ENCODE results near the gene CHST6. TPM values are rescaled to one million over a fixed set of nuclear protein-coding genes. Genes with fewer than 3 reads are reported as not detected.

Gene CHST6
- polyA plus RNA-seq, 4 donors, result 1.0 to 10.1 (median 5.0) TPM

GRCh38 chr16:75534560-75535205, 39.4 kb upstream of the CHST6 start:
- peaks cover 0 to 30% (median 2%) of the 10 kb centered on the region in 3 donors for H3K4me1 ChIP-seq (ENCODE audit: control insufficient read depth in 3 of 3, insufficient read depth in 2 of 3, low read depth in 1 of 3, low read length in 2 of 3)
- no peaks in the 10 kb centered on the region for H3K27me3 ChIP-seq (ENCODE audit: control insufficient read depth in 3 of 3, insufficient read depth in 3 of 3, low read length in 3 of 3)
- peak overlapping the region; percentile 5 to 85 (median 38) for H3K4me3 ChIP-seq (ENCODE audit: low read depth in 1 of 3, low read length in 3 of 3)
- peak overlapping the region; percentile 5 to 92 (median 75) for H3K27ac ChIP-seq (ENCODE audit: low read depth in 1 of 3, low read length in 2 of 3)
- no peaks in the 10 kb centered on the region for H3K9me3 ChIP-seq (ENCODE audit: control insufficient read depth in 2 of 2, insufficient read depth in 1 of 2, low read depth in 1 of 2, low read length in 1 of 2)
- DNase-seq (no peak), FAIRE-seq (no peak)
- H3K36me3 ChIP-seq (ENCODE audit: control insufficient read depth in 3 of 3, insufficient read depth in 2 of 3, low read depth in 1 of 3, low read length in 3 of 3), result peaks cover 5 to 16% (median 8%) of the 10 kb centered on the region in 3 donors
- WGBS, 3 donors, result 19 to 65% (median 34%) methylated on average over 19 of the region's 19 CpGs

DNA sequence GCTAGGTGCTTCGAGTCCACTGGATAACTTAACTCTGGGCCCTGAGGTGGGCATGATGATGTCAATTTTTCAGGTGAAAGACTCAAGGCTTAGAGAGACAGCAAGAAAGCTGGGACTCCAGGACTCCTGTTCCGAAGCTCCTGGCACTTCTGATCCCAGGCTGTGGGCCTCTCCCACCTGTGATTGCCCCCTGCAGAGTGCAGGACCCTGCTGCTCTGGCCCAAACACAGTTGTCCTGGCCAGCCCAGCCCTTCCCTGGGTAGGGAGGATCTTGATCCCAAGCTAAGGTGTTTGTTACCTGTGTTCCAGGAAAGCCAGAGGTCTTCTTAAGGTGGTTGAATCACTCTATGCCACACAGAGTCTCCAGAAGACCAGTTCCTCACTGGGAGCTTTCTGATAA, 37.5 kb upstream of the CHST6 start:
- no peaks in the 10 kb centered on the region for H3K27me3 ChIP-seq (ENCODE audit: control insufficient read depth in 3 of 3, insufficient read depth in 3 of 3, low read length in 3 of 3)
- peak overlapping the region in 1 of 3 donors; percentile 48 for H3K27ac ChIP-seq (ENCODE audit: low read depth in 1 of 3, low read length in 2 of 3)
- H3K9me3 ChIP-seq (ENCODE audit: control insufficient read depth in 2 of 2, insufficient read depth in 1 of 2, low read depth in 1 of 2, low read length in 1 of 2), result peaks cover 0 to 2% of the 10 kb centered on the region in 2 donors
- H3K36me3 ChIP-seq (ENCODE audit: control insufficient read depth in 3 of 3, insufficient read depth in 2 of 3, low read depth in 1 of 3, low read length in 3 of 3), result peaks cover 5 to 21% (median 8%) of the 10 kb centered on the region in 3 donors
- peak overlapping the region in 1 of 3 donors; percentile 85 for H3K4me3 ChIP-seq (ENCODE audit: low read depth in 1 of 3, low read length in 3 of 3)
- no peak for DNase-seq
- FAIRE-seq, result no peak
- H3K4me1 ChIP-seq (ENCODE audit: control insufficient read depth in 3 of 3, insufficient read depth in 2 of 3, low read depth in 1 of 3, low read length in 2 of 3), result peaks cover 0 to 27% (median 0%) of the 10 kb centered on the region in 3 donors
- 69 to 91% (median 71%) methylated on average over 2 of the region's 2 CpGs for WGBS, 3 donors

DNA sequence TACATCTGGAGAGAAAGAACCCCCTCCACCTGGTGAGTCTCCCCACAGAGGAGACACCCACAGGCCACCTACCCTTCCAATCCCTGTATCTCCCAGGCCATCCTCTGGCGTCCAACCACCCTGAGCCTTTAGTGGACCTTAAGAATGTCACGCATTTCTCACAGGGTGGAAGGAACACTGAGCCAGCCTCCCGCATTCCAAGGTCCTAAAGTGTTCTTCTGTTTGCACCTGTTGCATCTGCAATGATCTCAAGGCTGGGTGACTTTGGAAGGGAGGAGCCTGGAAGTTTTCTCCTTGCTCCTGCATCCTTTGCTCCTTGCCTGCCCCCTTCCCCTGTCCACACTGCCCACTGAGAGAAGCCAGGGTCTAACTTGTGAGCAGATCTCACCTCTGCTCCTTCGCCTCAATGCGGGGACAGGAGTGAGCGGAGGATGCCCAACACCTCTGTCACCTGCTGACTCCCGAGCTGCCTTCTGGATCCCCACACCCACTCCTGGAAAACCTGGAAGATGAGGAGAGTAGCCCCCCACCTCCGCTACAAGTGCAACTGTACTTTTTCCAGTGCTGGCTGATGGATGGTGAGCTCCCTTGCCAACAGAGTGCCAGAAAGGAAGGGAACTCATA, 37.0 kb upstream of the CHST6 start:
- peaks cover 0 to 2% of the 10 kb centered on the region in 2 donors for H3K9me3 ChIP-seq (ENCODE audit: control insufficient read depth in 2 of 2, insufficient read depth in 1 of 2, low read depth in 1 of 2, low read length in 1 of 2)
- FAIRE-seq (no peak), DNase-seq (no peak)
- peak overlapping the region in 1 of 3 donors; percentile 85 for H3K4me3 ChIP-seq (ENCODE audit: low read depth in 1 of 3, low read length in 3 of 3)
- WGBS, 3 donors, result 68 to 83% (median 73%) methylated on average over 8 of the region's 8 CpGs
- H3K36me3 ChIP-seq (ENCODE audit: control insufficient read depth in 3 of 3, insufficient read depth in 2 of 3, low read depth in 1 of 3, low read length in 3 of 3), result peaks cover 5 to 21% (median 8%) of the 10 kb centered on the region in 3 donors
- H3K4me1 ChIP-seq (ENCODE audit: control insufficient read depth in 3 of 3, insufficient read depth in 2 of 3, low read depth in 1 of 3, low read length in 2 of 3), result peaks cover 0 to 29% (median 0%) of the 10 kb centered on the region in 3 donors
- no peak overlapping the region for H3K27ac ChIP-seq (ENCODE audit: low read depth in 1 of 3, low read length in 2 of 3)
- H3K27me3 ChIP-seq (ENCODE audit: control insufficient read depth in 3 of 3, insufficient read depth in 3 of 3, low read length in 3 of 3), result no peaks in the 10 kb centered on the region

- no peak overlapping the region for H3K4me3 ChIP-seq (ENCODE audit: low read depth in 1 of 3, low read length in 3 of 3)
- no peaks in the 10 kb centered on the region for H3K27me3 ChIP-seq (ENCODE audit: control insufficient read depth in 3 of 3, insufficient read depth in 3 of 3, low read length in 3 of 3)
- H3K9me3 ChIP-seq (ENCODE audit: control insufficient read depth in 2 of 2, insufficient read depth in 1 of 2, low read depth in 1 of 2, low read length in 1 of 2), result peaks cover 0 to 2% of the 10 kb centered on the region in 2 donors
- H3K27ac ChIP-seq (ENCODE audit: low read depth in 1 of 3, low read length in 2 of 3), result no peak overlapping the region
- WGBS, 3 donors, result 96 to 97% (median 97%) methylated on average over 29 of the region's 29 CpGs
- no peak for FAIRE-seq
- peaks cover 0 to 17% (median 0%) of the 10 kb centered on the region in 3 donors for H3K4me1 ChIP-seq (ENCODE audit: control insufficient read depth in 3 of 3, insufficient read depth in 2 of 3, low read depth in 1 of 3, low read length in 2 of 3)
- no peak for DNase-seq
- H3K36me3 ChIP-seq (ENCODE audit: control insufficient read depth in 3 of 3, insufficient read depth in 2 of 3, low read depth in 1 of 3, low read length in 3 of 3), result peaks cover 5 to 33% (median 10%) of the 10 kb centered on the region in 3 donors
Measured at GRCh38 chr16:75529959-75530358, 34.7 kb upstream of the CHST6 start.

GRCh38 chr16:75529056-75529905, 34.0 kb upstream of the CHST6 start:
- peaks cover 0 to 2% of the 10 kb centered on the region in 2 donors for H3K9me3 ChIP-seq (ENCODE audit: control insufficient read depth in 2 of 2, insufficient read depth in 1 of 2, low read depth in 1 of 2, low read length in 1 of 2)
- H3K27ac ChIP-seq (ENCODE audit: low read depth in 1 of 3, low read length in 2 of 3), result peak overlapping the region in 1 of 3 donors; percentile 42
- no peak overlapping the region for H3K4me3 ChIP-seq (ENCODE audit: low read depth in 1 of 3, low read length in 3 of 3)
- no peaks in the 10 kb centered on the region for H3K27me3 ChIP-seq (ENCODE audit: control insufficient read depth in 3 of 3, insufficient read depth in 3 of 3, low read length in 3 of 3)
- FAIRE-seq (no peak), DNase-seq (no peak)
- peaks cover 5 to 38% (median 10%) of the 10 kb centered on the region in 3 donors for H3K36me3 ChIP-seq (ENCODE audit: control insufficient read depth in 3 of 3, insufficient read depth in 2 of 3, low read depth in 1 of 3, low read length in 3 of 3)
- 95 to 97% (median 95%) methylated on average over 62 to 81 of the region's 81 CpGs for WGBS, 3 donors
- peaks cover 0 to 10% (median 0%) of the 10 kb centered on the region in 3 donors for H3K4me1 ChIP-seq (ENCODE audit: control insufficient read depth in 3 of 3, insufficient read depth in 2 of 3, low read depth in 1 of 3, low read length in 2 of 3)

GRCh38 chr16:75527825-75528299, 32.6 kb upstream of the CHST6 start:
- FAIRE-seq (no peak), DNase-seq (peak; percentile 70 to 97)
- Histone ChIP-seq H3K27ac (ENCODE audit: low read depth in 1 of 3, low read length in 2 of 3) (peak overlapping the region; percentile 17 to 62 (median 20)), H3K4me3 (ENCODE audit: low read depth in 1 of 3, low read length in 3 of 3) (no peak overlapping the region), H3K36me3 (ENCODE audit: control insufficient read depth in 3 of 3, insufficient read depth in 2 of 3, low read depth in 1 of 3, low read length in 3 of 3) (peaks cover 5 to 42% (median 10%) of the 10 kb centered on the region in 3 donors), H3K4me1 (ENCODE audit: control insufficient read depth in 3 of 3, insufficient read depth in 2 of 3, low read depth in 1 of 3, low read length in 2 of 3) (peaks cover 0 to 9% (median 0%) of the 10 kb centered on the region in 3 donors), H3K27me3 (ENCODE audit: control insufficient read depth in 3 of 3, insufficient read depth in 3 of 3, low read length in 3 of 3) (no peaks in the 10 kb centered on the region), H3K9me3 (ENCODE audit: control insufficient read depth in 2 of 2, insufficient read depth in 1 of 2, low read depth in 1 of 2, low read length in 1 of 2) (peaks cover 0 to 2% of the 10 kb centered on the region in 2 donors)
- 10 to 59% (median 37%) methylated on average over 5 of the region's 5 CpGs for WGBS, 3 donors

GRCh38 chr16:75526032-75526790, 31.0 kb upstream of the CHST6 start:
- Histone ChIP-seq H3K4me3 (ENCODE audit: low read depth in 1 of 3, low read length in 3 of 3) (no peak overlapping the region), H3K27me3 (ENCODE audit: control insufficient read depth in 3 of 3, insufficient read depth in 3 of 3, low read length in 3 of 3) (no peaks in the 10 kb centered on the region), H3K36me3 (ENCODE audit: control insufficient read depth in 3 of 3, insufficient read depth in 2 of 3, low read depth in 1 of 3, low read length in 3 of 3) (peaks cover 3 to 39% (median 4%) of the 10 kb centered on the region in 3 donors), H3K9me3 (ENCODE audit: control insufficient read depth in 2 of 2, insufficient read depth in 1 of 2, low read depth in 1 of 2, low read length in 1 of 2) (peaks cover 0 to 2% of the 10 kb centered on the region in 2 donors), H3K27ac (ENCODE audit: low read depth in 1 of 3, low read length in 2 of 3) (no peak overlapping the region), H3K4me1 (ENCODE audit: control insufficient read depth in 3 of 3, insufficient read depth in 2 of 3, low read depth in 1 of 3, low read length in 2 of 3) (peaks cover 0 to 9% (median 0%) of the 10 kb centered on the region in 3 donors)
- 88 to 91% (median 89%) methylated on average over 5 of the region's 5 CpGs for WGBS, 3 donors
- no peak for DNase-seq
- no peak for FAIRE-seq
